HepG2 (cell line): ENCODE results near the gene PLK3. TPM values are rescaled to one million over a fixed set of nuclear protein-coding genes. Genes with fewer than 3 reads are reported as not detected.

Experiments used
- ATF1 ChIP-seq: IDR thresholded peaks from 2 replicates; pipeline ENCODE4 v1.6.1; 2016; ENCODE audit warnings: mild to moderate bottlenecking, control low read depth
- CEBPG ChIP-seq: IDR thresholded peaks from 2 replicates; pipeline ENCODE4 v1.6.1; 2016
- GTF2F1 ChIP-seq: fragments of 150-350 bp; IDR thresholded peaks from 2 replicates; pipeline ENCODE4 v1.6.1; 2014; ENCODE audit warnings: low read length
- KLF11 ChIP-seq: IDR thresholded peaks from 2 replicates; pipeline ENCODE4 v1.6.1; 2016; ENCODE audit warnings: missing compliant biosample characterization
- POLR2G ChIP-seq: fragments of 200-400 bp; formaldehyde crosslinking; IDR thresholded peaks from 2 replicates; pipeline ENCODE4 v1.6.1; 2018; ENCODE audit warnings: mild to moderate bottlenecking, low read depth, low read length, moderate library complexity
- SIX4 ChIP-seq: sonication (generic); formaldehyde crosslinking; IDR thresholded peaks from 2 replicates; pipeline ENCODE4 v1.4.0; 2020; ENCODE audit warnings: missing genetic modification reagents
- SMAD9 ChIP-seq: sonication (generic); formaldehyde crosslinking; IDR thresholded peaks from 2 replicates; pipeline ENCODE4 v1.5.1; 2020; ENCODE audit warnings: mild to moderate bottlenecking, missing genetic modification reagents
- TBL1XR1 ChIP-seq: fragments of 150-350 bp; IDR thresholded peaks from 2 replicates; pipeline ENCODE4 v1.6.1; 2014; ENCODE audit warnings: borderline replicate concordance, low read length; ENCODE audit not compliant: partially characterized antibody
- ZNF20 ChIP-seq: sonication (generic); formaldehyde crosslinking; IDR thresholded peaks from 2 replicates; pipeline ENCODE4 v1.4.0; 2020; ENCODE audit warnings: mild to moderate bottlenecking, moderate library complexity, missing genetic modification reagents
- ZNF33A ChIP-seq: sonication (generic); formaldehyde crosslinking; IDR thresholded peaks from 2 replicates; pipeline ENCODE4 v1.5.1; 2020; ENCODE audit warnings: missing genetic modification reagents, mild to moderate bottlenecking, moderate library complexity, borderline replicate concordance
- ZNF350 ChIP-seq: sonication (generic); formaldehyde crosslinking; IDR thresholded peaks from 2 replicates; pipeline ENCODE4 v1.4.0; 2020; ENCODE audit warnings: mild to moderate bottlenecking, low read depth, missing genetic modification reagents, borderline replicate concordance
- ZNF572 ChIP-seq: sonication (generic); formaldehyde crosslinking; IDR thresholded peaks from 2 replicates; pipeline ENCODE4 v1.5.1; 2020; ENCODE audit warnings: mild to moderate bottlenecking, missing genetic modification reagents
- ZNF646 ChIP-seq: sonication (generic); formaldehyde crosslinking; IDR thresholded peaks from 2 replicates; pipeline ENCODE4 v1.9.0; 2021; ENCODE audit warnings: mild to moderate bottlenecking, missing genetic modification reagents
- ZNF746 ChIP-seq: sonication (generic); formaldehyde crosslinking; IDR thresholded peaks from 2 replicates; pipeline ENCODE4 v1.8.0; 2022; ENCODE audit warnings: mild to moderate bottlenecking, missing genetic modification reagents
- ZNF883 ChIP-seq: sonication (generic); formaldehyde crosslinking; IDR thresholded peaks from 2 replicates; pipeline ENCODE4 v1.5.1; 2020; ENCODE audit warnings: mild to moderate bottlenecking, missing genetic modification reagents; ENCODE audit errors: not compliant biosample characterization
- polyA plus RNA-seq, 8 experiments: library from polyadenylated mRNA; depleted of rRNA in 3 of 8; stranded (reverse) in 7 of 8; unstranded in 1 of 8; fragments of >200 nt; fragmentation: Illumina TruSeq in 4 of 8; extraction: Trizol in 4 of 8; gene quantifications; 2 replicates each; pipeline versions ENCODE4 v1.2.1 to v1.2.3, GENCODE V29; 2011 to 2016; ENCODE audit warnings: low read depth in 4 of 8, missing spikeins in 1 of 8, mixed read lengths in 1 of 8; ENCODE audit not compliant: insufficient read depth in 1 of 8
- total RNA-seq, 5 experiments: library from RNA; depleted of rRNA; stranded (reverse); fragments of >200 nt; fragmentation: Illumina TruSeq; extraction: Trizol; gene quantifications; 2 replicates each; pipeline ENCODE4 v1.2.3, GENCODE V29; 2016; ENCODE audit warnings: low read depth in 1 of 5
- TF ChIP-seq, protein P1 (sequence below): sonication (generic); formaldehyde crosslinking; IDR thresholded peaks from 2 replicates; pipeline ENCODE4 v1.4.0; 2020; ENCODE audit warnings: missing genetic modification reagents
- TF ChIP-seq, protein P2 (sequence below): sonication (generic); formaldehyde crosslinking; IDR thresholded peaks from 2 replicates; pipeline ENCODE4 v1.5.1; 2020; ENCODE audit warnings: mild to moderate bottlenecking, missing genetic modification reagents, borderline replicate concordance

PLK3 gene
- total and polyA plus RNA-seq, 2 of the 13 experiments (the other 11 are each of a cell fraction or from before 2014, with no cell fraction given): 9.8 to 16.9 TPM

GRCh38 chr1:44780583-44781121 is 19.5 kb upstream of the PLK3 start (continued):
- peak; percentile 59 for TF ChIP-seq POLR2G
- TF ChIP-seq, protein P1, sequence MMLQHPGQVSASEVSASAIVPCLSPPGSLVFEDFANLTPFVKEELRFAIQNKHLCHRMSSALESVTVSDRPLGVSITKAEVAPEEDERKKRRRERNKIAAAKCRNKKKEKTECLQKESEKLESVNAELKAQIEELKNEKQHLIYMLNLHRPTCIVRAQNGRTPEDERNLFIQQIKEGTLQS (CRISPR knock-in tag): no peak
- TF ChIP-seq ZNF883 (CRISPR knock-in tag): no peak
- TF ChIP-seq ZNF646 (CRISPR knock-in tag): no peak
- TF ChIP-seq, protein P2, sequence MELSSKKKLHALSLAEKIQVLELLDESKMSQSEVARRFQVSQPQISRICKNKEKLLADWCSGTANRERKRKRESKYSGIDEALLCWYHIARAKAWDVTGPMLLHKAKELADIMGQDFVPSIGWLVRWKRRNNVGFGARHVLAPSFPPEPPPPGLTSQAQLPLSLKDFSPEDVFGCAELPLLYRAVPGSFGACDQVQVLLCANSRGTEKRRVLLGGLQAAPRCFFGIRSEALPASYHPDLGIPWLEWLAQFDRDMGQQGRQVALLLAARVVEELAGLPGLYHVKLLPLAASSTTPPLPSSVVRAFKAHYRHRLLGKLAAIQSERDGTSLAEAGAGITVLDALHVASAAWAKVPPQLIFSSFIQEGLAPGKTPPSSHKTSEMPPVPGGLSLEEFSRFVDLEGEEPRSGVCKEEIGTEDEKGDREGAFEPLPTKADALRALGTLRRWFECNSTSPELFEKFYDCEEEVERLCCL (CRISPR knock-in tag): no peak
- TF ChIP-seq ZNF20: no peak
- no peak for TF ChIP-seq ZNF572 (CRISPR knock-in tag)
- TF ChIP-seq GTF2F1: no peak
- TF ChIP-seq ZNF33A: no peak
- no peak for TF ChIP-seq SIX4 (CRISPR knock-in tag)
- no peak for TF ChIP-seq TBL1XR1
- no peak for TF ChIP-seq ZNF350 (CRISPR knock-in tag)
- TF ChIP-seq KLF11 (CRISPR knock-in tag): no peak
- no peak for TF ChIP-seq CEBPG (CRISPR knock-in tag)
- TF ChIP-seq SMAD9: no peak
- TF ChIP-seq ZNF746: no peak
- TF ChIP-seq ATF1 (CRISPR knock-in tag): no peak
